ENCODE data around the gene MXD4. TPM values are rescaled to one million over a fixed set of nuclear protein-coding genes. Genes with fewer than 3 reads are reported as not detected.
"Not testable (repeated sequence)": the region's sequence is repeated elsewhere in the genome, so short reads cannot be mapped to it uniquely, and the experiment has no call there.

Gene MXD4
- polyA plus RNA-seq, 3 donors, result 46.2 to 72.3 (median 66.3) TPM

DNA sequence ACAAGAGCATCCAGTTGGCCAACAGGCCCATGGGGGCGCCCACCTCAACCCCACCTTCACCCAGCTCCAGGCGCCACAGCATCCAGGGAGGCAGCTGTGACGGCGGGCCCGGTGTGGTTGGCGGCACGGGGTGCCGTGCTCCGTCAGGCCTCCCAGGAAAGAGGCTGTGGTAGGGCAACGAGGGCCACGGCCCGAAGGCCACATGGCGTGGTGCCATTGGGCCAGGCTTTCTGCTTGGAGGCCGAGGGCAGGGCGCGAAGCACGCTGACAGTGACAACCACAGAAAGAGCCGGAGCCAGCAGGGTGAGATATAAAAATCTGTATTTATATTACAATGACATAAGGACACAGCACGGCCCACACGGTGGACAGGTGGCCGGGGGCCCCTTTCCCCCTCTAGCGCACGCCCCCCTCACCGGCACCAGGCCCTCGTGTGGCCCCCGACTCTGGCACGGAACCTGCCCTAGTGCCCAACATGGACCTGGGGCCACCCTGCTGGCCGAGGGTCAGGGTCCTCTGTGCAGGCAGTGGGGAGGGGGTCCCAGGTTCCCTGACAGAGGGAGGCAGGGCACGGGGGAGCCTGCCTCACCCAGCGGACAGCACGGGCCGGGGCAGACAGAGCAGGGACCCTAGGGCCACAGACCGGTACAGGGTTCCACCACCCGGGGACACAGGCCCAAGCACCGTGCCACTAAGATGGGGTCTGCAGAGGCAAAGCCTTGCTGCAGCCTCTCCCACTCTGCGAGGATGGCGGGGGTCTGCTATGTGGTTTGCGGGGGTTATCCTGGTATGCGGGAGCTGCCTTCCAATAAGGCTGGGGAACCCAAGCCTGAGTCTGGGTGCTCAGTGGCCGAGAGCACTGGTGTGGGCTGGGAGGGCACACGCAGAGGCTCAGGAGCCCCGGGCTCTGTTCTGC, 14.5 kb downstream of the MXD4 start:
- no peak for DNase-seq (ENCODE audit: extremely low read depth in 1 of 11, low read depth in 9 of 11, low spot score in 4 of 11)

DNA sequence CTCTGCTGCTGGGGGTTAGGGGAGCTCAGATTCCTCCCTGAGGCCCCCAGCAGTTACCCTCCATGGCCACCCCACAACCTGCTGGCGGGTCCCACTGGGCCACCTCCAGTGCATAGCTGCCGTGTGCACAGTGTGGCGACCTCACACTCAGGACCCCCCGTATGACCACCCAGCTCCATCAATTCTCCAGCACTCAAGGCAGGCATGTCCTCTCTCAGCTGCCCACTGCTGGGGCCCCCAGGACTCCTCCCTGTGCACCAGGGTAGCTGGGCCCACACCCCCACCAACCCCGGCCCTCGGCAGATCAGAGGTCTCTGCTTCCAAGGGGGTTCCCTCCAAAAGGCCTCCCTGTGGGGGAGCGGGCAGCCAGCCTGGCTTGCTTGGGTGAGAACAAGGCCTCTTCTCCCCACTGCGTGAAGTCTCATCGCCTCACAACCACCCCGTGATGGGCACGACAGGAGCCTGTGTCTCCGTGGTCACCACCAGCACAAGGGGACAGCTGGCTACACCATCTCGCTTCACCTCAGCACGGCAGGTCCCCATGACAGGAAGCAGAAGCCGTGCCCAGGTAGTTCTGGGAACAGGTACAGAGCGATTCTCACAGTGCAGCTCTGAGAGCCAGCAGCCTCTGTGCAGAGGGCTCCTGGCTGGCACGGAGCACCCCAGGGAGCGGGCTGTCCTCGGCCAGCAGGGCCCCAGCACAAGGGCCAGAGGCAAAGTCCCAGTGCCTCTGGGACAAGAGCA, 15.4 kb downstream of the MXD4 start:
- no peak for DNase-seq (ENCODE audit: extremely low read depth in 1 of 11, low read depth in 9 of 11, low spot score in 4 of 11)

GRCh38 chr4:2245787-2246275, 16.1 kb downstream of the MXD4 start:
- no peak for DNase-seq (ENCODE audit: extremely low read depth in 1 of 11, low read depth in 9 of 11, low spot score in 4 of 11)

GRCh38 chr4:2245057-2245786, 16.7 kb downstream of the MXD4 start:
- no peak for DNase-seq (ENCODE audit: extremely low read depth in 1 of 11, low read depth in 9 of 11, low spot score in 4 of 11)

- peak in 1 of 11 donors; percentile 31 for DNase-seq (ENCODE audit: extremely low read depth in 1 of 11, low read depth in 9 of 11, low spot score in 4 of 11)
These were observed 18.1 kb downstream of the MXD4 start for GRCh38 chr4:2243681-2244380.

DNA sequence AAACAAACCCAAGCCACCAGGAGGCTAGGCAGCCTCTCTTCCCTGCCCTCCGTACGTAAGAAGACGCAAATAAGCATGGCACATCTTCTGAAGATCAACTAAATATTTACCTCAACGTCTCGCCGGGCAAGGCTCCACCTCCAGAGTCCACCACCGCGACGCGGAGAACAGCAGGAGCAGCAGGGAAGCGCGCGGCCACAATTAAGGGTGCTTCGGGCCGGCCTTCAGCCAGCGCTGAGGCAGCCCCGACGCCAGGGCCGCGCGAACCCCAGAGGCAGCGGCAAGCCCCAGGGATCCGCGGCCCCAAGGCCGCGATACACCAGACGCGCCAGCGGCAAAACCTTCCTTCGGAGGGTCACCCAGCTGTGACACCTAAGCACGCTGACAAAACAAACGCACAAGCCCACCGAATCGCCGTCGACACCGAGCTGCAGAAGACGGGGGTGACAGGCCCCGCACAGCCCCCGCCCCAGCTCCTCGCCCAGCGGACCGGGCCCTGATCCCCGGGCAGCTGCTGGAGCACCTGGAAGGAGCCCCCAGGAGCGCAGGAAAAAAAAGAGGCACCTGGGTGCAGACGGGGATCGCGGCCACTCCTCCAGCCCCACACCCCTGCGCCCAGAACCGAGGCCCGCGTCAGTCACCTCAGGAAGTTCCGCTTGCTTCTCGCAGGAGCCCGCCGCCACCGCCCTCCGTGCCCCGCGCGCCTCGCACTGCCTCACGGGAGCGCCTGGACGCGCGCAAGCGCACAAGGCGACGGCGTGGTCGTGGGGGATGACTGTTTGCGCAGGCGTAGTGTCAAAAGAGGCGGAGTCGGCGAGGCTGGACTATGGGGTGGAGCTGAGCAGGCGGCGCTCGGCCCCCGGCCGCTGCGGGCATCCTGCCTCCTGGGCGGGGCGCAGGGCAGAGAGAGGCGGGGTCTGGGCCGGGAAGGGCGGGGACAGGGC, 20.2 kb downstream of the MXD4 start, which contains the start of the genes HAUS3 and POLN:
HAUS3 (minus strand) TSS at position 712 of the 944 bp plus-strand sequence. CDS start 1,175 bp downstream, outside the sequence.
POLN (minus strand) TSS at position 712 of the 944 bp plus-strand sequence. CDS start 12,890 bp downstream, outside the sequence.
- peak; percentile 94 to 98 (median 97) for DNase-seq (ENCODE audit: extremely low read depth in 1 of 11, low read depth in 9 of 11, low spot score in 4 of 11)

DNA sequence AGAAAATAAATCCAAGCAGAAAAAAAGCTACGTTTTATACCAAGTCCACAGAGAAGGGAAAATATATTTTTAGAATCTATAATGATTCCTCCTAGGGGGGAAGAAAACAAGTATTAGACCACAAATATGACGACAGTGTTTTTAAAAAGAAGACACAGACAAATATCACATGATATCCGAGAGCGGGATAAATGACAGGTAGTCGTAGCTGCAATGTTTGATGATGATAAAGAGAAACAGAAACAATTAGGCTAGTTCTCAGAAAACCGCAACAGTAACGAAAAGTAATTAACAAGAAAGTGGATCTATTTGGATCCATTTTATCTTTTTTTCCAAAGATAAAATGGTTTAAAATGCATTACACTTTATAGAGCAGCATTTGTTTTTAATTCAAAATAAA, 20.9 kb downstream of the MXD4 start:
- DNase-seq (ENCODE audit: extremely low read depth in 1 of 11, low read depth in 9 of 11, low spot score in 4 of 11), result no peak

GRCh38 chr4:2236944-2237666, 24.8 kb downstream of the MXD4 start:
- no peak for DNase-seq (ENCODE audit: extremely low read depth in 1 of 11, low read depth in 9 of 11, low spot score in 4 of 11)

- no peak for DNase-seq (ENCODE audit: extremely low read depth in 1 of 11, low read depth in 9 of 11, low spot score in 4 of 11)
These were observed 30.8 kb downstream of the MXD4 start for GRCh38 chr4:2231082-2231481.

DNA sequence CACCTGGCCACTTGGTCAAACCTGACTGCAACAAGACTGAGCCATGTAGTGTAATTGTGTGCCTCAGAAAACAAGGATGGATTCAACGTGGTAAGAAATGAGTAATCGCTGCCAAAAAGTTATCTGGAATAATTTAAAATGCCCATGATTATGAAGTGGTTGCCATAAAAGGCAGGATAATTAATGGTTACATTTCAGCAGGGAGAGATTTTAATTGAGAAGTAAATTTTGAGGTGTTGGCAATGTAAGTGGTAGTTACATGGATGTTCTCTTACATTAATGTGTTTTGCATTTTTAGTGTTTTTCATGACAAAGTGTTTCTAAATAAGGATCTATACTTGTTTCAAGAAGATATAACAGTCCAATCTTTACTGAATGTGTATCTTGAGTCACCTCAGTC, 35.6 kb downstream of the MXD4 start:
- DNase-seq (ENCODE audit: extremely low read depth in 1 of 11, low read depth in 9 of 11, low spot score in 4 of 11), result no peak

DNA sequence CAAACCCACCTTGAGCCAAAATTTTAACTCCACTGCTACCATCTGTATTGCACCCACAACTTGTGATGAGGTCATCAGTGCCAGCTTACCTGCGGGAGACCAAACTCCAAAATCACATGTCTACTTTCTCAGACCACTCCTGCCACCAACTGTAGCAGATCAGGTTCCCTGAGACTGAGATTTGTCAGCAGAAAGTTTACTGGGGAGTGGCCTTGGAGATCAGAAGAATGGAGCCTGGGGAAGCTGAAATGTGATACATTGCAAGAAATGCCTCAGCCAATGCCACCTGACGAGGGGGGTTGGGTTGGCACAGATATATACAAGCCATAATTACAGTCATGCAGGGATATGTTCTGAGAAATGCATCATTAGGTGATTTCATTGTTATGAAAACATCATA, 39.1 kb downstream of the MXD4 start:
- peak in 3 of 11 donors; percentile 18 to 34 (median 20) for DNase-seq (ENCODE audit: extremely low read depth in 1 of 11, low read depth in 9 of 11, low spot score in 4 of 11)

GRCh38 chr4:2221378-2221777, 40.5 kb downstream of the MXD4 start:
- not testable (repeated sequence) for DNase-seq (ENCODE audit: extremely low read depth in 1 of 11, low read depth in 9 of 11, low spot score in 4 of 11)

GRCh38 chr4:2220016-2220630, 41.8 kb downstream of the MXD4 start:
- peak in 6 of 11 donors; percentile 50 to 68 (median 58) for DNase-seq (ENCODE audit: extremely low read depth in 1 of 11, low read depth in 9 of 11, low spot score in 4 of 11)

- DNase-seq (ENCODE audit: extremely low read depth in 1 of 11, low read depth in 9 of 11, low spot score in 4 of 11), result no peak
These were observed 42.6 kb downstream of the MXD4 start for GRCh38 chr4:2219233-2219760.

DNA sequence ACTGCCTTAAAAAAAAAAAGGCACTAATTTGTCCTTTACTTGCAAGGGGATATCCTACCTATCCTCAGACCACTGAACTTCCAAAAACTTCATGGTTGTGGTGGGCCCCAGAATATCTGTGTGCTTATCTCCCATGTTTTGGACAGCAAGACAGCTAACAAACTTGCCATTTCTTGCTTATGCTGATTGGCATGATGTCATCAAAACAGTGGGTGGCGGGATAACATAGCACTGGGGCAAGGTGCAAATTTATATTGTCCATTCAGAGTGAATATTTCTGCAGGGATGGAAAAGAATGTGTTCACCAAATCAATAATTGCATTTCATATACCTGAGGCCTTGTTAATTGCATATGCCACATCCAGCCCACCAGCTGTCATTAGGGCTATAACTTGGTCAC, 43.5 kb downstream of the MXD4 start:
- DNase-seq (ENCODE audit: extremely low read depth in 1 of 11, low read depth in 9 of 11, low spot score in 4 of 11), result no peak

DNA sequence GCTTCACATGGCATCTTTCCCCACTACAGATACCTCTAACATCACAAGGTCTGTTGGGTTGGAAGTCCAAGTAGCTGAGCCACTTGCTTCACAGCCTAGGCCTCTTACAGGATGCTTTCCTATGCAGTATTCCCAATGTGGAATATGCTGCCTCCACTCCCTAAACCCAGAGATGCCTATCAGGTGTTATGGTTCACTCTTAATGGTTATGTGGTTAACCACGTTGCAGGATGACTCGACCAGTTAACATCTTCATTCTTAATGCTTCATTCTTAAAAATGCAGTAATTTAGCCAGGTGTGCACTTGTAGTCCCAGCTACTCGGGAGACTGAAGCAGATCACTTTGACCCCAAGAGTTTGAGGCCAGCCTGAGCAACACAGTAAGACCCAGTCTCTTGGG, 44.2 kb downstream of the MXD4 start:
- no peak for DNase-seq (ENCODE audit: extremely low read depth in 1 of 11, low read depth in 9 of 11, low spot score in 4 of 11)
